Heart left ventricle (tissue), 16 donors: Measurements from ENCODE around the gene HTR1B. TPM values are rescaled to one million over a fixed set of nuclear protein-coding genes. Genes with fewer than 3 reads are reported as not detected.
A peak's percentile ranks its signal among the peaks of the same experiment; 100 is the strongest.

Experiments
- ATAC-seq, 4 donors: fragments of 200-7000 bp; cut with Tn5 transposase; one replicate each; pipeline ENCODE4 v1.9.1; 2020 to 2022; ENCODE audit warnings: moderate library complexity in 4 of 4, mild to moderate bottlenecking in 3 of 4, moderate number of reproducible peaks in 1 of 4
- DNase-seq, 5 donors: peaks; one replicate each; pipeline ENCODE4 v3.0.0-alpha.2; 2020
- H3K27ac ChIP-seq, 12 donors: fragments of 200-600 bp; sonication (generic) in 4 of 12; one replicate each; pipeline versions ENCODE4 v1.5.0 to v1.8.0; 2016 to 2022; ENCODE audit warnings: mild to moderate bottlenecking in 2 of 12
- H3K27me3 ChIP-seq, 9 donors: fragments of 200-600 bp; sonication (generic) in 2 of 9; one replicate each; pipeline versions ENCODE4 v1.5.1 to v1.8.0; 2016 to 2022; ENCODE audit warnings: mild to moderate bottlenecking in 3 of 9
- H3K36me3 ChIP-seq, 9 donors: fragments of 200-600 bp; sonication (generic) in 2 of 9; one replicate each; pipeline versions ENCODE4 v1.5.0 to v1.8.0; 2018 to 2022; ENCODE audit warnings: mild to moderate bottlenecking in 2 of 9
- H3K4me1 ChIP-seq, 12 donors: fragments of 200-600 bp; sonication (generic) in 4 of 12; one replicate each; pipeline versions ENCODE4 v1.5.0 to v1.8.0; 2016 to 2022; ENCODE audit warnings: mild to moderate bottlenecking in 3 of 12
- H3K4me3 ChIP-seq, 12 donors: fragments of 200-600 bp; sonication (generic) in 4 of 12; one replicate each; pipeline versions ENCODE4 v1.5.0 to v1.8.0; 2017 to 2022; ENCODE audit warnings: mild to moderate bottlenecking in 9 of 12, moderate library complexity in 4 of 12
- H3K9me3 ChIP-seq, 12 donors: fragments of 200-600 bp; sonication (generic) in 4 of 12; one replicate each; pipeline versions ENCODE4 v1.5.0 to v1.8.0; 2016 to 2022; ENCODE audit warnings: mild to moderate bottlenecking in 1 of 12
- CTCF ChIP-seq, 12 donors: fragments of 200-600 bp; sonication (generic) in 4 of 12; IDR thresholded peaks; one replicate each; pipeline versions ENCODE4 v1.5.0 to v1.8.0; 2018 to 2022; ENCODE audit warnings: antibody characterized with exemption in 12 of 12, mild to moderate bottlenecking in 5 of 12
- POLR2A ChIP-seq, 2 donors: fragments of 450-650 bp; IDR thresholded peaks; one replicate each; pipeline ENCODE4 v1.6.1; 2017; ENCODE audit warnings: antibody characterized with exemption in 2 of 2, mild to moderate bottlenecking in 2 of 2, moderate library complexity in 2 of 2
- WGBS, 4 donors: extraction: QIAGEN DNeasy Blood & Tissue Kit in 2 of 4; methylation state at CpG; one replicate each; pipeline versions ENCODE4 v1.1.5 to v1.1.7; 2013 to 2018; 5-methylcytosine and 5-hydroxymethylcytosine counted together
- intact Hi-C, 10 donors: fragments of 100-400 bp; cut with DNase I; formaldehyde crosslinking; loops; one replicate each; pipeline versions ENCODE4 v1.11.1 to v1.14.2; 2022
- polyA plus RNA-seq, 2 donors: library from polyadenylated mRNA; stranded (reverse); fragments of 200-250 nt; gene quantifications; one replicate each; pipeline ENCODE4 v1.2.3, GENCODE V29; 2013
- total RNA-seq, 9 donors: library from RNA; depleted of rRNA in 2 of 9; stranded (reverse); fragments of >200 nt in 2 of 9; fragmentation: NEBNext Ultra II Directional in 3 of 9; extraction: Animal tissue kit (Norgen Biotek cat#: 25700) in 3 of 9; gene quantifications; one replicate each; pipeline versions ENCODE4 v1.1.0 to v1.2.4, GENCODE V29; 2016 to 2023
- donor health status: ischemic (EF 13 %, LVEDD 7.1; RV severe dilation, severe dysfunction).
- donor health status: healthy with polysubstance abuse.
- donor health status: DM: no; HTN: yes; CAD: no.
- donor health status: DM: no; HTN: no; CAD: no.
- donor health status: ischemic (EF 25% LVEDD 6.9; RV normal size, moderate dysfunction).
- donor health status: ischemic (EF 25% LVEDD 5.7; RV mildly dilated, moderate dysfunction).
- donor health status: healthy.
- donor health status: DM: yes; HTN: yes; CAD: no.
- donor health status: ischemic (EF 35%, LVEDD 5.7; RV mildly dilated, moderate dysfunction).
- donor health status: nonischemic (EF 11% LVEDD 7.7; RV severe dilation, severe dysfunction).
- donor health status: DM: yes; HTN: yes; CAD: no.
- donor health status: PGD.
- donor health status: ischemic (EF 29% LVEDD 5.4; RV normal size, mild dysfunction).
- donor health status: nonischemic (EF 23%, LVEDD 6.1; RV moderate dilation, normal function).

HTR1B gene
- total and polyA plus RNA-seq, 11 donors: 0.03 to 0.10 TPM; not detected in 9

GRCh38 chr6:77451466-77451865 is 11.8 kb downstream of the HTR1B start:
- DNase-seq (no peak), ATAC-seq (no peak)
- Histone ChIP-seq H3K36me3 (no peaks in the 10 kb centered on the region), H3K27me3 (no peaks in the 10 kb centered on the region), H3K27ac (no peak overlapping the region), H3K4me3 (no peak overlapping the region), H3K9me3 (no peaks in the 10 kb centered on the region), H3K4me1 (no peaks in the 10 kb centered on the region)
- intact Hi-C loops: loop anchor here in 7 of 10 donors (10.0 kb wide), 7 partner anchors 107 to 1517 kb away; no protein-coding TSS in a partner anchor
- no peak for TF ChIP-seq CTCF (IDR thresholded peaks at IDR 0.05)
- no peak for TF ChIP-seq POLR2A (IDR thresholded peaks at IDR 0.05)
- 72 to 82% (median 78%) methylated on average over 4 of the region's 4 CpGs for WGBS, 4 donors

GRCh38 chr6:77450924-77451323 is 12.4 kb downstream of the HTR1B start:
- H3K36me3 ChIP-seq: no peaks in the 10 kb centered on the region
- no peaks in the 10 kb centered on the region for H3K27me3 ChIP-seq
- TF ChIP-seq POLR2A (IDR thresholded peaks at IDR 0.05) (no peak), CTCF (IDR thresholded peaks at IDR 0.05) (peak in 8 of 12 donors; percentile 15 to 43 (median 32))
- ATAC-seq (no peak), DNase-seq (no peak)
- H3K27ac ChIP-seq: no peak overlapping the region
- H3K4me1 ChIP-seq: no peaks in the 10 kb centered on the region
- no peaks in the 10 kb centered on the region for H3K9me3 ChIP-seq
- intact Hi-C loops: loop anchor here in 7 of 10 donors (10.0 kb wide), 7 partner anchors 106 to 1516 kb away; no protein-coding TSS in a partner anchor
- H3K4me3 ChIP-seq: no peak overlapping the region

- no peak for ATAC-seq
- Histone ChIP-seq H3K4me1 (no peaks in the 10 kb centered on the region), H3K27me3 (no peaks in the 10 kb centered on the region), H3K27ac (no peak overlapping the region), H3K4me3 (no peak overlapping the region), H3K9me3 (peaks cover 0 to 13% (median 0%) of the 10 kb centered on the region in 12 donors), H3K36me3 (no peaks in the 10 kb centered on the region)
- DNase-seq: no peak
- 50 to 67% (median 62%) methylated on average over 3 of the region's 3 CpGs for WGBS, 4 donors
- TF ChIP-seq CTCF (IDR thresholded peaks at IDR 0.05) (no peak), POLR2A (IDR thresholded peaks at IDR 0.05) (no peak)
- intact Hi-C loops: no loop called here
Measured at GRCh38 chr6:77448546-77448945, 14.7 kb downstream of the HTR1B start.

- 4 to 8% (median 4%) methylated on average over 1 of the region's 1 CpG for WGBS, 4 donors
- intact Hi-C loops: no loop called here
- H3K4me3 ChIP-seq: no peak overlapping the region
Measured at GRCh38 chr6:77447254-77447653, 16.0 kb downstream of the HTR1B start.

More at GRCh38 chr6:77447254-77447653, 16.0 kb downstream of the HTR1B start:
- TF ChIP-seq POLR2A (IDR thresholded peaks at IDR 0.05): no peak
- TF ChIP-seq CTCF (IDR thresholded peaks at IDR 0.05): no peak
- Histone ChIP-seq H3K36me3 (no peaks in the 10 kb centered on the region), H3K4me1 (no peaks in the 10 kb centered on the region), H3K9me3 (peaks cover 0 to 13% (median 0%) of the 10 kb centered on the region in 12 donors), H3K27me3 (no peaks in the 10 kb centered on the region), H3K27ac (no peak overlapping the region)
- ATAC-seq (no peak), DNase-seq (no peak)
